GM21423 (cell line): ENCODE measurements around the gene MPDU1.

Experiments
- ATAC-seq: cut with Tn5 transposase; IDR thresholded peaks from one replicate; pipeline ENCODE4 v1.9.1; 2021; ENCODE audit warnings: mild to moderate bottlenecking, moderate library complexity; ENCODE audit not compliant: unreplicated experiment

The MPDU1 gene

GRCh38 chr17:7560172-7561027, 23.3 kb upstream of the MPDU1 start:
- ATAC-seq = no peak

GRCh38 chr17:7561028-7561575, 22.6 kb upstream of the MPDU1 start:
- ATAC-seq = peak; percentile 43

GRCh38 chr17:7561589-7562207, 22.0 kb upstream of the MPDU1 start, which contains the start of gene SENP3:
SENP3 (plus strand) TSS chr17:7561919; CDS start chr17:7563077, 1,158 bp downstream.
- peak; percentile 57 for ATAC-seq

- no peak for ATAC-seq
Observed at GRCh38 chr17:7562208-7562605, 21.4 kb upstream of the MPDU1 start.

GRCh38 chr17:7563115-7563869, 20.4 kb upstream of the MPDU1 start:
- no peak for ATAC-seq

GRCh38 chr17:7569571-7569970, 14.1 kb upstream of the MPDU1 start:
- no peak for ATAC-seq

- no peak for ATAC-seq
Observed at GRCh38 chr17:7570351-7570750, 13.3 kb upstream of the MPDU1 start.

- peak; percentile 91 for ATAC-seq
Observed at GRCh38 chr17:7572338-7572587, 11.4 kb upstream of the MPDU1 start.

- no peak for ATAC-seq
Observed at GRCh38 chr17:7572588-7573323, 10.9 kb upstream of the MPDU1 start.

- peak; percentile 19 for ATAC-seq
Observed at GRCh38 chr17:7573324-7574080, 10.2 kb upstream of the MPDU1 start.

- ATAC-seq = no peak
Observed at GRCh38 chr17:7574176-7574953, 9.3 kb upstream of the MPDU1 start.

GRCh38 chr17:7575481-7575883, 8.2 kb upstream of the MPDU1 start:
- no peak for ATAC-seq

GRCh38 chr17:7575959-7576358, 7.7 kb upstream of the MPDU1 start:
- no peak for ATAC-seq

GRCh38 chr17:7576432-7576937, 7.2 kb upstream of the MPDU1 start:
- ATAC-seq = no peak

- ATAC-seq = no peak
Observed at GRCh38 chr17:7577327-7578199, 6.1 kb upstream of the MPDU1 start.

- peak; percentile 33 for ATAC-seq
Observed at GRCh38 chr17:7579001-7579833, 4.4 kb upstream of the MPDU1 start, which contains the start of gene CD68. CD68 (plus strand) TSS chr17:7579638; CDS start chr17:7579678, 40 bp downstream.
